Measurements from ENCODE around the gene C1R. TPM values are rescaled to one million over a fixed set of nuclear protein-coding genes. Genes with fewer than 3 reads are reported as not detected.

C1R gene
- total RNA-seq, 1 donor from 2014 or later = 3.2 TPM

DNA sequence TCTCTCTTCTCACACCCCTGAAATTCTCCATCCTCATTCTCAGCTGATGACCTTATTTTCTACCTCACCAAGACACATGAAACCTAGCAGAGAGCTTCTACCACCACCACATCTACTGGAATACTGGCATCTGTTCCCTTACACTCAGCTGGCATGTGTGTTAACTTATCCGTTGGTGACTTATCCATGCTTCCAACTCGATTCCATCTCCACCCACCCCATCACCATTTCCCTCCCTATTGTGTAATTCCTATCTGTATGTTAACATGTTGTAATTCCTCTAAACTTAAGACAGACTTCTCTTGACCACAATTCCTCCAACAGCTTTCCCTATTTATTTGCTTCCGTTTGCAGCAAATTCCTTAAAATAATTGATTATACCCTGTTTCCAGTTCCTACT is 16.3 kb downstream of the C1R start:
- DNase-seq (ENCODE audit: low read depth) = peak; percentile 60
- Histone ChIP-seq H3K27me3 (ENCODE audit: control insufficient read depth, insufficient read depth, low read length) (no peaks in the 10 kb centered on the region), H3K36me3 (ENCODE audit: control insufficient read depth, insufficient read depth, low read length) (no peaks in the 10 kb centered on the region), H3K4me3 (ENCODE audit: low read depth, low read length) (no peak overlapping the region)
- TF ChIP-seq, protein P1, sequence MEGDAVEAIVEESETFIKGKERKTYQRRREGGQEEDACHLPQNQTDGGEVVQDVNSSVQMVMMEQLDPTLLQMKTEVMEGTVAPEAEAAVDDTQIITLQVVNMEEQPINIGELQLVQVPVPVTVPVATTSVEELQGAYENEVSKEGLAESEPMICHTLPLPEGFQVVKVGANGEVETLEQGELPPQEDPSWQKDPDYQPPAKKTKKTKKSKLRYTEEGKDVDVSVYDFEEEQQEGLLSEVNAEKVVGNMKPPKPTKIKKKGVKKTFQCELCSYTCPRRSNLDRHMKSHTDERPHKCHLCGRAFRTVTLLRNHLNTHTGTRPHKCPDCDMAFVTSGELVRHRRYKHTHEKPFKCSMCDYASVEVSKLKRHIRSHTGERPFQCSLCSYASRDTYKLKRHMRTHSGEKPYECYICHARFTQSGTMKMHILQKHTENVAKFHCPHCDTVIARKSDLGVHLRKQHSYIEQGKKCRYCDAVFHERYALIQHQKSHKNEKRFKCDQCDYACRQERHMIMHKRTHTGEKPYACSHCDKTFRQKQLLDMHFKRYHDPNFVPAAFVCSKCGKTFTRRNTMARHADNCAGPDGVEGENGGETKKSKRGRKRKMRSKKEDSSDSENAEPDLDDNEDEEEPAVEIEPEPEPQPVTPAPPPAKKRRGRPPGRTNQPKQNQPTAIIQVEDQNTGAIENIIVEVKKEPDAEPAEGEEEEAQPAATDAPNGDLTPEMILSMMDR (IDR thresholded peaks at IDR 0.05; ENCODE audit: insufficient read depth, low read length, severe bottlenecking) = no peak
- FAIRE-seq = no peak

- Histone ChIP-seq H3K27me3 (ENCODE audit: control insufficient read depth, insufficient read depth, low read length) (no peaks in the 10 kb centered on the region), H3K36me3 (ENCODE audit: control insufficient read depth, insufficient read depth, low read length) (no peaks in the 10 kb centered on the region), H3K4me3 (ENCODE audit: low read depth, low read length) (no peak overlapping the region)
- DNase-seq (ENCODE audit: low read depth) (no peak), FAIRE-seq (no peak)
- TF ChIP-seq, protein P1 (IDR thresholded peaks at IDR 0.05; ENCODE audit: insufficient read depth, low read length, severe bottlenecking) = no peak
Measured at GRCh38 chr12:7075518-7075917, 16.7 kb downstream of the C1R start.

DNA sequence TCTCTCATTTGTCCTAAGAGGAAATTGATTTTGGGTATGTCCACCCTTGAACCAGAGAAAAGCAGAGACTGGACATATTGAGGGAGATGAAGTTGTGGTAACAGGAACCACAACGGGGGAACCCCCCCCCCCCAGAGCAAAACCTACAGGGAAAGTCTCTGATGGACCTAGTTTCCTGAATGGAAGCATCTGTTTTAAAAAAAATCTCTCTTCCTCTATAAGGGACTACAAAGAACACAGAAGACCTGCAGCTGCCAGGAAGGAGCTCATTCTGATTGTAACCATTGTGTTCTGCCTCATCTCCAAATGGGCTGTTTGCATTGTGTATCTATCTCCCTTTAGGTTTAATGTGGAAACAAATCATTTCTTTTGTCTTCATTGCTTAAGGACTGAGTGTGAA is 18.3 kb downstream of the C1R start:
- no peaks in the 10 kb centered on the region for H3K27me3 ChIP-seq (ENCODE audit: control insufficient read depth, insufficient read depth, low read length)
- H3K4me3 ChIP-seq (ENCODE audit: low read depth, low read length) = no peak overlapping the region
- H3K36me3 ChIP-seq (ENCODE audit: control insufficient read depth, insufficient read depth, low read length) = no peaks in the 10 kb centered on the region
- DNase-seq (ENCODE audit: low read depth) (no peak), FAIRE-seq (no peak)
- TF ChIP-seq, protein P1 (IDR thresholded peaks at IDR 0.05; ENCODE audit: insufficient read depth, low read length, severe bottlenecking) = no peak

DNA sequence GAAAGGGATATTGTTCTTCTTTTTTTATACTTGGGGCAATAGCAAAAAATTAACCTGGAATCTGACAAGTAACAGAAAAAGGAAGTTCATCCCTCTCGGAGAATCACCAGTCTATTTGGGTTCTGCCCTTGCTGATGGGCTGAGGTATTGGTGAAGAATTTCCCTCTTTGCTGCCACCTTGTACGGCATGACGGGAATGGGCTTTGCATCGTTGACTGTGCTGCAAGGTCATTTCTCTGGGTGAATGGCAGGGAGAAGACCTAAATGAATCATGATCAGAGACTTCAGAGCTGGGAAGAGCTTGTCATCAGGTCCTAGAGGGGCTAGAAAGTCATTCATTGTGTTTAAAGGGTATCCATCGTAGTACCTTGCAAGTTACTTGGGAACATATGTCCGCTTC is 19.7 kb downstream of the C1R start:
- TF ChIP-seq, protein P1 (IDR thresholded peaks at IDR 0.05; ENCODE audit: insufficient read depth, low read length, severe bottlenecking) = no peak
- H3K36me3 ChIP-seq (ENCODE audit: control insufficient read depth, insufficient read depth, low read length) = no peaks in the 10 kb centered on the region
- DNase-seq (ENCODE audit: low read depth) (no peak), FAIRE-seq (no peak)
- H3K4me3 ChIP-seq (ENCODE audit: low read depth, low read length) = no peak overlapping the region
- H3K27me3 ChIP-seq (ENCODE audit: control insufficient read depth, insufficient read depth, low read length) = no peaks in the 10 kb centered on the region

GRCh38 chr12:7072035-7072434 is 20.2 kb downstream of the C1R start:
- no peak overlapping the region for H3K4me3 ChIP-seq (ENCODE audit: low read depth, low read length)
- H3K36me3 ChIP-seq (ENCODE audit: control insufficient read depth, insufficient read depth, low read length) = no peaks in the 10 kb centered on the region
- TF ChIP-seq, protein P1 (IDR thresholded peaks at IDR 0.05; ENCODE audit: insufficient read depth, low read length, severe bottlenecking) = no peak
- DNase-seq (ENCODE audit: low read depth) = no peak
- no peaks in the 10 kb centered on the region for H3K27me3 ChIP-seq (ENCODE audit: control insufficient read depth, insufficient read depth, low read length)
- no peak for FAIRE-seq

GRCh38 chr12:7069386-7069785 is 22.9 kb downstream of the C1R start:
- Histone ChIP-seq H3K27me3 (ENCODE audit: control insufficient read depth, insufficient read depth, low read length) (no peaks in the 10 kb centered on the region), H3K36me3 (ENCODE audit: control insufficient read depth, insufficient read depth, low read length) (no peaks in the 10 kb centered on the region), H3K4me3 (ENCODE audit: low read depth, low read length) (no peak overlapping the region)
- FAIRE-seq (no peak), DNase-seq (ENCODE audit: low read depth) (no peak)
- TF ChIP-seq, protein P1 (IDR thresholded peaks at IDR 0.05; ENCODE audit: insufficient read depth, low read length, severe bottlenecking) = no peak

Measured in bronchial epithelial cell (primary cell).